ENCODE results near the gene NRCAM.

DNA sequence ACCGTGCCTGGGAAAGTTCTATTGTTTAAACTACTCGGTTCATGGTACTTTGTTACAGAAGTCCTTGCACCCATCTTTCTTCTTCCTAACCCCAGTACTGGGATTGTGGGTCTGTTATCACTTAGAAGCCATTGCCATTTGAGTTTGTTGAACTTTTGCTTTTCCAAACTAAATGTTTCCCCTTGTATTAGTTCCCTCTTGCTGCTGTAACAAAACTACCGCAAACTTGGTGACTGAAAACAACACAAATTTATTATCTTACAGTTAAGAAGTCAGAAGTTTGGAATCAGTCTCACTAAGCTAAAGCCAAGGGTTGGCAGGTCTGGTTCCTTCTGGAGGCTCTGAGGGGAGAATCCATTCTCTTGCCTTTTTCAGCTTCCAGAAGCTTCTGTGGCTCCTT lies 319.2 kb downstream of the NRCAM start:
- TF ChIP-seq POLR2A (IDR thresholded peaks at IDR 0.05; ENCODE audit: low read depth, low read length) (no peak), TAF1 (IDR thresholded peaks at IDR 0.05; ENCODE audit: low read depth, low read length) (no peak), POLR2AphosphoS5 (IDR thresholded peaks at IDR 0.05; ENCODE audit: low read depth, low read length) (no peak), POU2F2 (IDR thresholded peaks at IDR 0.05; ENCODE audit: low read depth, low read length) (no peak), SPI1 (IDR thresholded peaks at IDR 0.05; ENCODE audit: low read depth, low read length) (no peak)

Measured in GM12891 (cell line).